CD4-positive, alpha-beta T cell treated with Interleukin-10 for 1 hour (primary cell): ENCODE measurements around the gene METTL3.
"Not testable (repeated sequence)": the region's sequence is repeated elsewhere in the genome, so short reads cannot be mapped to it uniquely, and the experiment has no call there.

Source experiments
- DNase-seq: peaks from one replicate; pipeline ENCODE4 v3.0.0-alpha.2; 2020

METTL3 gene

GRCh38 chr14:21510735-21511657, at the start of gene METTL3:
Gene METTL3, minus strand, starts transcription at chr14:21511340. Its CDS starts 117 bp downstream, at chr14:21511223.
- DNase-seq: peak; percentile 97

DNA sequence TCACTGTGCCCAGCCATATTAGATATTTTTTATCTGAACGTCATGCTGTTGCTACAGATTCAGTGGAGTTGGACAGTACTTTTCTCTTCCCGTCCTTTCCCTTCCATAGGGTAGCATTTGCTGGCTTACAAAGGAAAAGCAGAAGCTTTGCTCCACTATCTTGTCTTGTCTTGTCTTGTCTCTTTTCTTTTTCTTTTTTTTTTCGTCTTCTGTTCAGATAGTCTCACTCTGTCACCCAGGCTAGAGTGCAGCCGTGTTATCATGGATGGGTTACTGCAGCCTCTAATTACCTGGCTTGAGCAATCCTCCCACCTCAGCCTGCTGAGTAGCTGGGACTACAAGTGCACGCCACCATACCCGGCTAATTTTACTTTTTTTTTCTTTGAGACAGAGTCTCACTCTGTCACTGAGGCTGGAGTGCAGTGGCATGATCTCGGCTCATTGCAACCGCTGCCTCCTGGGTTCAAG, 47.6 kb upstream of the METTL3 start:
- no peak for DNase-seq

DNA sequence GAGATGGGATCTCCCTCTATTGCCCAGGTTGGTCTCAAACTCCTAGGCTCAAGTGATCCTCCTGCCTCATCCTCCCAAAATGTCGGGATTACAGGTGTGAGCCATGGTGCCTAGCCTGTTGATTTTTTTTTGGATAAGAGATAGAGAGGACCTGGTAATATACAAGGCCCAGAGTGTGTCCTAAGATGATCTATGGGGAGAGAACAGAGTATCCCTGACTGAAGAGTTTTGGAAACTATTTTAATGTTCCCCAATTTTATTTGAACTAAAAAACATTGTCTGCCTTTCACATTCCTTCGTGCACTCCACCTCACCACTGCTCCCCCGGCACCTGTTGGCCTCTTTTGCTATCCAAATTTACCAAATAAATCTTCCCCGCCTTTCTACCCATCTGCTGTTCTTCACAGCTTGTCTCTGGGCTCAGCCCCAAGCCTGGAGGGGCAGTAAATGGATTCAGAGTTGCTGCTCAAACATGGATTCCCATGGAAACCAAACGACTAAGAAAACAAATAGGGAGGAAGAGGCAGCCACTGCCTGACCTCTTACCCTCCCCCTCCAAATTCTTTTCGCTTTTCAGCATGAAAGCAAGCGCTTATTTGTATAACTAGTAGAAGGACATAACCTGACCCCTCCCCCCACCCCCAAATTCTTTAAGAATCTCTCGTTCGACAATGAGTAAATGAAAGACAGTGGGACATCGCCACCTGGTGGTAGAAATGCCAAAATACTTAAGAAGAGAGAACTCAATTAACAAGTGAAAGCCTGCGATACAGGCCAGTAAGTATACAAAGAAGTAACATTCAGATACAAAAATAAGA, 46.2 kb upstream of the METTL3 start:
- peak; percentile 87 for DNase-seq

- no peak for DNase-seq
Observed at GRCh38 chr14:21556378-21557083, 45.4 kb upstream of the METTL3 start.

- DNase-seq: no peak
Observed at GRCh38 chr14:21553266-21553665, 42.1 kb upstream of the METTL3 start.

- DNase-seq: not testable (repeated sequence)
Observed at GRCh38 chr14:21544588-21544987, 33.4 kb upstream of the METTL3 start.

GRCh38 chr14:21543963-21544362, 32.8 kb upstream of the METTL3 start:
- DNase-seq: no peak

DNA sequence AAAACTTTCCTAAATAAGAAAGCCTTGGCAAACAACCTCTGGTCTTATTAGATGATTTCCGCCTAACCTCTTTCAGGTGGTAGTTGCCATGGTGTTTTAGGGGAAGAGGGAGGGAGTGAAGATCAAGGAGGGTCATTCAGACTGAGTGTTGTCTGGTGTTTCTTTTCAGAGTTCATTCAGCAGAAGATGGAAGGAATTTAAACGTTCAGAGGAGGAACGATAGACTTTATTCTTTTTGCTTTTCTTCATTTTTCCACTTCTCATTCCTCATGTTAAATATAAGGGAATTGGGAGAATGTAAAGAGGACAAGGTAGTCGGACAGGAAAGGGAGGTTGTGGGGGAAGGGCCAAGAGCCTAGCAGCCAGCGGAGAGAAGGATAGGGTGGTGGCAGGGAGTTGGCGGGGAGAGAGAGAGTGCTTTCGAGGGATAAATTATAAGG, 32.4 kb upstream of the METTL3 start:
- no peak for DNase-seq

- DNase-seq: no peak
Observed at GRCh38 chr14:21541413-21542074, 30.4 kb upstream of the METTL3 start.

GRCh38 chr14:21539189-21539940, 28.2 kb upstream of the METTL3 start:
- DNase-seq: no peak

DNA sequence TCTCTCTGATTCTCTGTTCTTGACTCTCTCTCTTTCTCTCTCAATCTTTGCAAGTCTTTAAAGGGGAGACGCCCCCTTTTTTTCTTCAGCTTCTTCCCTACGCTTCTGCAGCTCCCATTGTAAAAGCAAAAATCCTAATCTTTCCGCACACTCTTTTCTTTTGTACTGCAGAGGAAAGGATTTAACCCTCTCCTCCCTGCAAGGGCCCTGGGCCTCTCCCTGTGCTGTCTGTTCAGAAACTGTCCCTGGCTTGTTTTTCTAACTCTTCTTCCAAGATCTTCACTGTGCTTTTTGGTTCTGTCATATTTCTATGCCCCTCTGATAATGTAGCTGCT, 25.9 kb upstream of the METTL3 start:
- no peak for DNase-seq

GRCh38 chr14:21536418-21537089, 25.4 kb upstream of the METTL3 start:
- DNase-seq: no peak

DNA sequence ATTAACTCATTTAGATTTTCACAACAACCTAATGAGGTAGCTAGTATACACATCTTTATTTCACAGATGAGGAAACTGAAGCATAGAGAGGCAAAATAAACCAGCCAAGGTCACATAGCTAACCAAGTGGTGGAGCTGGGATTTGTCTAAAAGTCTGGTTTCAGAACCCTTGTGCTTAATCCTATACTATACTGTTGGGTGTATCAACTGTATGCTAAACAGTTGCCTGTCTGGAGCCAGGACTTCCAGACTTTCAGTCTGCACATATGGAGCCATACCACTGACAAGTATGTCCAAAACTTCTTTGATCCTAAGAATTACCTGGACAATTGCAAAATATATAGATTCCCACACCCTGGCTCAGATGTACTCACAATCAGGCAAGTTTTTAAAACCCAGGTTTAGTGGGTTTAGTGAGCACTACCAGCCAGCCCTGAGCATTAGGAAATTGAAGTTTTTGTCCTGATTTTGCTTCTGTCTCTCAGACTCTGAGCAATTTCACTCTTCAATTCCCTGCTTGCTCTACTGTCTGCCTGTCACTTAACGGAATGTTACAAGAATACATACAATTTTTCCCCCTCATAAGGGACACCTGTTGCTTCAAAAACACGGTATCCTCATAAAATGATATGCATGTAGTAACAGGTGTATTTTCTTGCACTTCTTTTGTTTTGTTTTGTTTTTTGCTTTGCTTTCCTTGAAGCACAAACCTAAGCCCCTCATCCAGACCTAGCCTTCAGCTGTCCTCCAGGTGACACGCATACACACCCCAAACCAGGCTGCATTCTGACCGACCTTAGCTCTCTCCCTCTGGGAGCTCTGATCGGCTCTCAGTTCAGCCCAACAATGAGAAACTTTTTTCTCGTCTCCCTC, 24.6 kb upstream of the METTL3 start:
- DNase-seq: no peak

DNA sequence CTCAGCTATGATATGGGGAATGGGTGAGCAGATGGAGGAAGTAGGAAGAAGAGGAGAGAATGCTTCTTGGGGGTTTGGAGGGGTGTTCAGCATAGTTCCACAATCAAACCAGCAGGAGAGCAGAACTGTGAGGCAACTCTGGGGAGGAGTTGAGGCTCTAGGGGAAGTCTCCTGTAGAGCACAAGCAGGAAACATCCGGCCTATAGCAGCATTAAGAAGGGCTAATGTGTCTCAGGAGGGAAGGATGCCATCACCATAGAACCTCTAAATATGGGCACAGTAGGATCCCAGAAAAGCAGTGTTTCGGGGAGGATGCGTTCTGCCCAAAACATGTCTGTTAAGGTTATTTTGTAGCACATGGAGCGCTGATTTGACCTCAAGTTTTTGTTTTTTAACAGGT, 23.4 kb upstream of the METTL3 start:
- no peak for DNase-seq

DNA sequence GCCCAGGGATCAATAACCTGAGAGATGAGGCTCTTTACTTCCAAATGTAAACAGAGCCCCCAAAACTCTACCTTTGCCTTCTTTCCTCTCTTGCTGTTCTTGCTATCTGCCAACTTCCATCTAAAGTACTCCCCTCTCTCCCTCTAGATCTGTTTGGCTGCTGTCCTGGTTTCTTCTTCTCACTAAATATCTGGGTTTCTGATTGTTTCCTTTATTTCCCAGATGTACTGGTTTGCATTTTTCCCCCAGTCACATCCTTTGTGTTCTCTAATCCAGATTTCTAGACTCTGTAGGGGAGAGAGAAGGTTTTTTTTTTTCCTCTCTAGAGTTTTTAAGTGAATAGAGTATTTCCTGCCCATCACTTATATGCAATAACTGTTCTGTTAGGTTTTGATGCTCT, 22.2 kb upstream of the METTL3 start:
- no peak for DNase-seq

DNA sequence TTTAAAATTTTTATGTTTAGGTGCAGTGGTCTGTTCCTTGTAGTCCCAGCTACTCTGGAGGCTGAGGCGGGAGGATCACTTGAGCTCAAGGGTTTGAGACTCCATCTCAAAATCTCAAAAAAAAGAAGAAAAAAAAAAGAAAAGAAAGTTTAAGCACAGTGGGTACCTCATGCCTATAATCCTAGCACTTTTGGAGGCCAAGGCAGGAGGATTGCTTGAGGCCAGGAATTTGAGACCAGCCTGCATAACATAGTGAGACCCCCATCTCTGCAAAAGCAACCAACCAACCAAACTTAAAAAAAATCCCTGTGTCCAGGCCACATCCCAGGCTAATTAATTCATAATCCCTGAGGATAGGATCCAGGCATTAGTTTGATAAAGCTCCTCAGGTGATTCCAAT, 18.4 kb upstream of the METTL3 start:
- DNase-seq: no peak

DNA sequence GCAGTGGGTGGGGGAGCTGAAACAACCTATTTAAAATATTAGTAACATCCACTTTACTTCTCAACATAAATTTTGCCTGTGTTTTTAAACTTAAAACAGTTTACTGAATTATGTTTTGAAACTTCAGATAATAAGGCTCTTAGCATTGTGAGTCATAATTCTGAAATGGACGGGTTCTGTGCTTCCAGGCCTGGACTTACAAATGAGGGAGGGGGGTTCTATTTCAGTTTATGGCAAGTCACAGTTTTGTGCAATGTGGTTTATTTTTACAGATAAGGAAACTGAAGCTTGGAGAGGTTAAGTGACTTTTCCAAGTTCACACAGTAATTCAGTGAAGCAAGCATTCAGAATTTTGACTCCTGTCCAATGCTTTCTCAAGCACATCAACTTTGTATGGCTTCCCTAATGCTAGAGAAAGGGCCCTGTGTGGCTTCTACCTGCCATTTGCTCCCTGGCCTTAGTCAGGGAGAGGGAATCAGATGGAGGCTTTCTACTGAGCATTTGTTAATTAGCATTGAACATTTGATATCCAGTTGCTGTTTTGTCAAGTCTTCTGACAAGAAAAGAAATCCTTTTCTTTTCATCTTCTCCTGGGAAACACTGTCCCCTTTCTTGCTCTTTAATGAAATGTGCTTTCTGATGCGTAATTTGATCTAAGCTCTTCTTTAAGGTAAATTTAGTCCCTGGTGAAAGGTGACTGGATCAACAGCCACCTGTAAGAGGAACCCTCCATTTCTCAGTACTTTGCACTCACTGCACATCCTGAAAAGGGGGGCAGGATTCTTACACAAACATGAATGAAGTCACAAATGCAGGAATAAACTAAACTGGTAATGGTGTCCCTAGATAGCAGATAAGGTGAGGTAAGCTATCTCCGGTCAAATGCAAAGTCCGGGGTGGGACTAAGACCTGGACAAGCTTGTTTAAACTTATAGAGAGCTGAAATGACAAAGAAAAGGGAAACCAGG, 17.5 kb upstream of the METTL3 start:
- DNase-seq: no peak

DNA sequence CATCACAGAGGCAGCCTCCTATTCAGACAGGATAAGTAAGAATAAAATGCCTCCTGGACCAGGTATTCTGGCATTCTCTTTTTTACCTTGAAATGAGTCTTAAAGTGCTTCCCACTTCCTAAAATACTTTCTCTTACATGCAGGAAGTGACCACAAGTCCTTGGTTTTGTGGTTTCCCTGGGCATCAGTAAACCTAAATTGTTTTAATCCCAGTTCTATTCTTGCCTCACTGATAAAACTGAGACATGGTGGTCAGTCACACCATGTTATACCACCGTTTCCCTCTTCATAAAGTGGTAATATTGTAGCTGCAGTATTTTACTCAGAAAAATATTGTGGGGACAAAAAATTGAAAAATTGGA, 16.2 kb upstream of the METTL3 start:
- no peak for DNase-seq

GRCh38 chr14:21526672-21527317, 15.7 kb upstream of the METTL3 start:
- no peak for DNase-seq
